Thymus (tissue), 11 donors: ENCODE data around the gene NXN. TPM values are rescaled to one million over a fixed set of nuclear protein-coding genes. Genes with fewer than 3 reads are reported as not detected.
"Not testable (repeated sequence)": the region's sequence is repeated elsewhere in the genome, so short reads cannot be mapped to it uniquely, and the experiment has no call there.

Experiments used
- DNase-seq, 9 donors: peaks; one replicate each; pipeline ENCODE4 v3.0.0-alpha.2; 2013; ENCODE audit warnings: low spot score in 9 of 9, low read depth in 6 of 9, missing footprints in 1 of 9
- H3K27ac ChIP-seq, 2 donors: one replicate each; pipeline ENCODE4 v1.5.1; 2013; ENCODE audit warnings: control low read depth in 1 of 2, low read depth in 1 of 2, low read length in 1 of 2, mild to moderate bottlenecking in 1 of 2, moderate library complexity in 1 of 2
- H3K27me3 ChIP-seq, 2 donors: one replicate each; pipeline ENCODE4 v1.5.1; 2013; ENCODE audit warnings: low read length in 1 of 2; ENCODE audit not compliant: control insufficient read depth in 2 of 2, insufficient read depth in 1 of 2
- H3K36me3 ChIP-seq, 2 donors: one replicate each; pipeline ENCODE4 v1.5.1; 2013; ENCODE audit warnings: low read length in 1 of 2, mild to moderate bottlenecking in 1 of 2, moderate library complexity in 1 of 2; ENCODE audit not compliant: control insufficient read depth in 2 of 2, insufficient read depth in 2 of 2
- H3K4me1 ChIP-seq, 2 donors: one replicate each; pipeline ENCODE4 v1.5.1; 2013; ENCODE audit warnings: low read length in 2 of 2; ENCODE audit not compliant: control insufficient read depth in 2 of 2, insufficient read depth in 2 of 2
- H3K4me3 ChIP-seq, 2 donors: one replicate each; pipeline ENCODE4 v1.5.1; 2013; ENCODE audit warnings: low read length in 2 of 2, control low read depth in 1 of 2, mild to moderate bottlenecking in 1 of 2
- H3K9me3 ChIP-seq, 2 donors: one replicate each; pipeline ENCODE4 v1.5.1; 2013; ENCODE audit warnings: low read length in 1 of 2, mild to moderate bottlenecking in 1 of 2; ENCODE audit not compliant: control insufficient read depth in 2 of 2, insufficient read depth in 1 of 2
- WGBS: extraction: QIAGEN DNeasy Blood & Tissue Kit; methylation state at CpG from one replicate; pipeline ENCODE4 v1.1.7; 2013; 5-methylcytosine and 5-hydroxymethylcytosine counted together
- polyA plus RNA-seq: library from polyadenylated mRNA; stranded (reverse); fragments of 200-250 nt; gene quantifications from one replicate; pipeline ENCODE4 v1.2.3, GENCODE V29; 2013
- total RNA-seq: library from RNA; stranded (reverse); fragments of 120-200 nt; gene quantifications from one replicate; pipeline ENCODE4 v1.2.4, GENCODE V29; 2013
- donor health status: healthy.

The NXN gene
- total and polyA plus RNA-seq, 2 donors: 16.8 to 25.7 TPM

DNA sequence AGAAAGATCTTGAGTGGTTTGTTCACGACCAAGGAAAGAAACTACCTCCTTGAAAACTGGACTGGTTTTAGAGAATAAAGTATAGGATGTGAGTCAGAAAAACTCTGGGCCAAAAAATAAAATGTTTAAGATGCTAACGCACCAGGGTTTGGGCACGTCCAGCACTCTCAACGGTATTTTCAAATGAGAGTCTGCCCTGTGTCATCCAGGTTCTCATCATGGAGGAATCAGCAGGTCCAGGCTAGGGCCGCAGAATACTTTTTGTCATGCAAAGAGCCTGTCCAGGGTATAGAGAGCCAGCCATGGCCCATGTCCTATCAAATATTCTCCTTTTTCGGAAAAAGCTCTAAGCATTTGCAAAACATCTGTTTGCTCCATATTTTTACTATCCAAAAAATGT lies 2.4 kb downstream of the NXN start:
- Histone ChIP-seq H3K36me3 (no peaks in the 10 kb centered on the region), H3K9me3 (peaks cover 0 to 4% of the 10 kb centered on the region in 2 donors), H3K27ac (peak overlapping the region in 1 of 2 donors; percentile 5), H3K4me3 (no peak overlapping the region), H3K4me1 (peaks cover 10 to 13% of the 10 kb centered on the region in 2 donors), H3K27me3 (peaks cover 26 to 47% of the 10 kb centered on the region in 2 donors)
- no peak for DNase-seq
- 88% methylated on average over 6 of the region's 6 CpGs for WGBS

DNA sequence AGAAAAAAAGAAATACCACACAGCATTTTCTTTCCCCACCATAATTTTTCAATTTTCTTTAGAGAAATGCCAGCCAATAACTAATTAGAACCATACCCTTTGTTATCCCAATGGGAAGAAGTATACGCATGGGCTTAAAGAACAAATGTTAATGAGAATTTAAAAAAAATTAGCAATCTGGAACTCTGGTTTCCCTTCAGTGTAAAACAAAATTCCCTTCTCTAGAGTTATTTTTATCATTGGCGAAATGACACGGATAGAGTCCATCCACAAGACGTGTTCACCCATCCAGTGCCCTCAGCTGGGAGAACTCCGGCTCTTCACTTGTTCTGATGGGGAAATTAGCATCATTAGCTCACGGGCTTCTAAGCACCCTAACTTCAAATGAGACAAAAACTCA lies 3.3 kb downstream of the NXN start:
- H3K4me3 ChIP-seq: no peak overlapping the region
- H3K9me3 ChIP-seq: peaks cover 0 to 4% of the 10 kb centered on the region in 2 donors
- WGBS: 91% methylated on average over 6 of the region's 6 CpGs
- peaks cover 10 to 13% of the 10 kb centered on the region in 2 donors for H3K4me1 ChIP-seq
- peaks cover 26 to 47% of the 10 kb centered on the region in 2 donors for H3K27me3 ChIP-seq
- H3K27ac ChIP-seq: no peak overlapping the region
- no peak for DNase-seq
- no peaks in the 10 kb centered on the region for H3K36me3 ChIP-seq

DNA sequence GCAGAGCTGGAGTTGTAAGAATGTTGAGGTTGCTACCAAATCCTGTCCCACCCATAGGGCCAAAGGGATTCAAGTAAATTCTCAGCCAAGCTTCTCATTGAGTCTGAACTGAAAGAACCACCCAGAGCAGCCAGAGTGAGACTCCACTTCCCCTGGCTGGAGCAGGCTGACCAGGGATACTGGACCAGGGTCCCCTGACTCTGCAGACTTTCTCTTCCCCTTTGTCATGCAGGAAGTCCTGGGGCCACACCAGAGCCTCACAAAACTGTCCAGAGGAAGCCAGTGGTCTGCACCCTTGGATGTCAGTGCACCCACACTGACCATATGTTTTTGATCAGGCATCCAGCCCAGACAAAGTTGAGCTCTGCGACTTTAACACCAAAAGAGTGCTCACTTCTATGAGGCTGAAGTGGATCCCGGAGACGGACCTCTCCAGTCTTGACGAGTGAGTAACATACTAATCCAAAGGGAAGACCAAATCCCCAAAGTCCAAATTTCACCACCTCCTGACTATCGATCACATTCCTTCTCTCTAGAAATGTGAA lies 4.1 kb downstream of the NXN start:
- DNase-seq: no peak
- H3K9me3 ChIP-seq: peaks cover 0 to 4% of the 10 kb centered on the region in 2 donors
- 78% methylated on average over 5 of the region's 5 CpGs for WGBS
- H3K27me3 ChIP-seq: peaks cover 26 to 51% of the 10 kb centered on the region in 2 donors
- H3K27ac ChIP-seq: no peak overlapping the region
- peaks cover 6 to 12% of the 10 kb centered on the region in 2 donors for H3K4me1 ChIP-seq
- no peak overlapping the region for H3K4me3 ChIP-seq
- no peaks in the 10 kb centered on the region for H3K36me3 ChIP-seq

DNA sequence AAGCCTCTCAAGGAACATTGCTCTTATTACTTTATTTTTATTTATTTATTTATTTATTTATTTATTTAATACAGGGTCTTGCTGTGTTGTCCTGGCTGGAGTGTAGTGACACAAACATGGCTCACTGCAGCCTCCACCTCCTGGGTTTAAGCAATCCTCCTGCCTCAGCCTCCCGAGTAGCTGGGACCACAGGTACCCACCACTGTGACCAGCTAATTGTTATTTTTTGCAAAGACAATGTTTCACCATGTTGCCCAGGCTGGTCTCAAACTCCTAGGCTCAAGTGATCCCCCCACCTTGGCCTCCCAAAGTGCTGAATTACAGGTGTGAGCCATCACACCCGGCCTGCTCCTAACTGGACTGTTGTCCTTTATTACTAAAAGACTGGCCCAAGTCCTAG lies 4.8 kb downstream of the NXN start:
- not testable (repeated sequence) for H3K36me3 ChIP-seq, H3K9me3 ChIP-seq, H3K4me1 ChIP-seq, DNase-seq, H3K4me3 ChIP-seq, H3K27ac ChIP-seq
- WGBS: 92% methylated on average over 2 of the region's 2 CpGs
- peaks cover 24 to 50% of the 10 kb centered on the region in 2 donors for H3K27me3 ChIP-seq

DNA sequence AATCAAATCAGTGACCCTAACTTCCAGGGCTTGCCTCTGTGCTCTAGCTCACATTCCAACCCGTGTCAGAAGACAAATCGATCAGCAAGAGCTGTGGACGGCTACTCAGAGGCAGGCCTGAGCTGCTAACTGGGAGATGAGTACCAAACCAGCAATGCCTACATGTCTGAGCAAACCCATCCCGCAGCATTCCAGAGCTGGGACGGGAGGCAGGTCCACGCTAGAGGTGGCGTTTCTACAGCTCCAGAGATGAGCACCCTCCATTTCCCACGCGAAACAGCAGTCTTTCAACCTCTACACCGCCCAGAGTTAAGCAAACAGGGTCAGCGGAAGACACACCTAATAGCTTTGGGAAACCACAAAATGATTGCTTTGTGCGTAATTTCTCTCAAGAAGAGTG lies 6.5 kb downstream of the NXN start:
- H3K27ac ChIP-seq: no peak overlapping the region
- no peak overlapping the region for H3K4me3 ChIP-seq
- no peaks in the 10 kb centered on the region for H3K9me3 ChIP-seq
- no peak for DNase-seq
- peaks cover 14 to 44% of the 10 kb centered on the region in 2 donors for H3K27me3 ChIP-seq
- no peaks in the 10 kb centered on the region for H3K36me3 ChIP-seq
- WGBS: 89% methylated on average over 12 of the region's 12 CpGs
- no peaks in the 10 kb centered on the region for H3K4me1 ChIP-seq

DNA sequence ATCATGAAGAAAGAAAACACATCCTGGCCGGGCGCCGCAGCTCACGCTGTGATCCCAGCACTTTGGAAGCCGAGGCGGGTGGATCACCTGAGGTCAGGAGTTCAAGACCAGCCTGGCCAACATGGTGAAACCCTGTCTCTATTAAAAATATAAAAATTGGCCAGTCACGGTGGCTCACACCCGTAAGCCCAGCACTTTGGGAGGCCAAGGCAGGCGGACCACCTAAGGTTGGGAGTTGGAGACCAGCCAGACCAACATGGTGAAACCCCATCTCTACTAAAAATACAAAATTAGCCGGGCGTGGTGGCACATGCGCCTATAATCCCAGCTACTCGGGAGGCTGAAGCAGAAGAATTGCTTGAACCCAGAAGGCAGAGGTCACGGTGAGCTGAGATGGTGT lies 7.7 kb downstream of the NXN start:
- not testable (repeated sequence) for DNase-seq, H3K27ac ChIP-seq, H3K9me3 ChIP-seq, H3K36me3 ChIP-seq, H3K4me1 ChIP-seq, H3K4me3 ChIP-seq
- H3K27me3 ChIP-seq: peaks cover 2 to 32% of the 10 kb centered on the region in 2 donors
- WGBS: 93% methylated on average over 14 of the region's 14 CpGs

DNA sequence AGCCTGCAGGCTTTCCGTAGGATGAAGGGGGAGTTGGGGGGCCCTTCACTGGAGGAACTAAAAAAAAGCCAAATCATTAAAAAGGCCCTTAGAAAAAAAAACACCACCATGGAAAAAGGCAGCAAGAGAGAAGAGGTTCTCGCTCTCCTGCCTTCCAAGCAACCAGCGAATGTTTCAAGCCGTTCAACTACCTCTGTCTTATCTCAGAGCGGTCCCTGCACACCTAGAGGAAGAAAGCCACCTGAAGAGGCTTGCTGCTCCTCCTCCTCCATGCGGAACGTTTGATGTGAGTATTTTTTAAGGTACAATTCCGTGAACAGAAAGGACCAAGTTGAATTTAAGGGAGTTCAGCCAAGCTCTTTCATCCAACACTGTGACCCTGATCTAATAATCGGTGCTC lies 9.2 kb downstream of the NXN start:
- Histone ChIP-seq H3K9me3 (no peaks in the 10 kb centered on the region), H3K4me1 (no peaks in the 10 kb centered on the region), H3K4me3 (no peak overlapping the region), H3K27ac (no peak overlapping the region), H3K36me3 (no peaks in the 10 kb centered on the region), H3K27me3 (peaks cover 2 to 24% of the 10 kb centered on the region in 2 donors)
- WGBS: 75% methylated on average over 9 of the region's 9 CpGs
- DNase-seq: no peak

DNA sequence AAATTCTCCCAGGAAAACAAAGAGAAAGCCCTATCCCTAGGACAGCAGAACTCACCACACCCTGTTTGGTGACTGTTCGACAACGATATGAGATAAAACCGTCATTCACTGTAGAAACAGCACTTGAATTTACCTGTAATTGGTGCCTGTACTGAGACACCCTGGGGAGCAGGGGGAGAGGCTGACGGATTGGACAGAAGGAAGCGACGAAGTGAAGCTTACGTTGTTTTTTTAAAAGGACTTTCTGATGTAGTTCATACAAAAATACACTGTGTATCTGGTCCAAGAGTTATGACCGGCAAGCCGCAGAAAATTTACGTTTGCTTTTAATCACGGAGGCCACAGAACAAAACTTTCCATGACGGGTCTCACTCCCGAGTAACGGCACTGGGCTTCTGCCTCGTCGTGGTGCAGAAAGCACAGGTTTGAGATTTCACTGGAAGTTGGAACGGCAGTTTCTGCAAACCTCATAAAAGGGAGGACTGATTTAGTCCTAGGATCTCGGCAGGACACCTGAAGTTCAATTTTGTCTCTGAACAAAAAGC lies 9.7 kb downstream of the NXN start:
- H3K27ac ChIP-seq: no peak overlapping the region
- WGBS: 66% methylated on average over 18 of the region's 18 CpGs
- peaks cover 0 to 23% of the 10 kb centered on the region in 2 donors for H3K27me3 ChIP-seq
- H3K9me3 ChIP-seq: no peaks in the 10 kb centered on the region
- no peak for DNase-seq
- no peaks in the 10 kb centered on the region for H3K36me3 ChIP-seq
- no peak overlapping the region for H3K4me3 ChIP-seq
- no peaks in the 10 kb centered on the region for H3K4me1 ChIP-seq

DNA sequence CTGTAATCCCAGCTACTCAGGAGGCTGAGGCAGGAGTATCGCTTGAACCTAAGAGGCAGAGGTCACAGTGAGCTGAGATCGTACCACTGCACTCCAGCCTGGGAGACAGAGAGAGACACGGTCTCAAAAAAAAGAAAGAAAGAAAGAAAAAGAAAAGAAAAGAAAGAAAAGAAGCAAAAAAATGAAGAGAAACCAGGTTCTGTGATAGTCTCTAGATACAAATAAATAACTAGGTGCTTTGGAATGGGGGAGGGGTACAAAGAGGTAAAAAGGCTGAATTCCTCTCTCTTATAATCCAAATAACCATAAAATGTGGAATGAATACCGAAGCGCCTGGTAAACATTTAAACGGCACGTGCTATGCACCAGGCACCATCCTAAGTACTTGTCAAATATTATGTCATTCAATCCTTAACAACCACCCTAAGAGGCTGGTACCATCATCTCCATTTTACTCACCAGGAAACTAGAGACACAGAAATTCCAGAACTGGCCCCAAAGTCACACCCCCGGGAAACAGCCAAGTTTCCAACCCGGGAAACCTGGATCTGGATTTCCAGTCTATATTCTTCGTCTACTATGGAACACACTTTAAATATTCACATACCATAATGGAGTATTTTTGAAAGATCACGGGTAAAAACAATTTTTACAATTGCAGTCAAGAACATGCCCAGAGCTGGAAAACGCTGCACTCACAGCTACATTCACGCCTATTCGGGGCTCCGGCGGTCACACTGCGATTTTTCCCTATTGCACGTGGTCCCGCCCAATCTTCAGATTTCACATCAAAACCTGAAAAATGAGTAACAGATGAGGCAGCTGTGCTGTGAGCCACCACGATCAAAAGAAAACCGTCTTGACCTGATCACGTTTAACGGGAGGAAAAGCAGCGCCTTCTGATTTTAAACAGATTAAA lies 10.5 kb downstream of the NXN start:
- Histone ChIP-seq H3K4me3 (no peak overlapping the region), H3K27ac (no peak overlapping the region), H3K27me3 (peaks cover 0 to 24% of the 10 kb centered on the region in 2 donors), H3K4me1 (no peaks in the 10 kb centered on the region), H3K36me3 (no peaks in the 10 kb centered on the region), H3K9me3 (no peaks in the 10 kb centered on the region)
- no peak for DNase-seq
- WGBS: 91% methylated on average over 24 of the region's 24 CpGs
